HG03280 (cell line): Measurements from ENCODE around the gene ZNF687.
A peak's percentile ranks its signal among the peaks of the same experiment; 100 is the strongest.

ENCODE experiments used
- ATAC-seq: cut with Tn5 transposase; IDR thresholded peaks from one replicate; pipeline ENCODE4 v1.9.1; 2021; ENCODE audit warnings: mild to moderate bottlenecking, moderate library complexity; ENCODE audit not compliant: unreplicated experiment

The ZNF687 gene, protein sequence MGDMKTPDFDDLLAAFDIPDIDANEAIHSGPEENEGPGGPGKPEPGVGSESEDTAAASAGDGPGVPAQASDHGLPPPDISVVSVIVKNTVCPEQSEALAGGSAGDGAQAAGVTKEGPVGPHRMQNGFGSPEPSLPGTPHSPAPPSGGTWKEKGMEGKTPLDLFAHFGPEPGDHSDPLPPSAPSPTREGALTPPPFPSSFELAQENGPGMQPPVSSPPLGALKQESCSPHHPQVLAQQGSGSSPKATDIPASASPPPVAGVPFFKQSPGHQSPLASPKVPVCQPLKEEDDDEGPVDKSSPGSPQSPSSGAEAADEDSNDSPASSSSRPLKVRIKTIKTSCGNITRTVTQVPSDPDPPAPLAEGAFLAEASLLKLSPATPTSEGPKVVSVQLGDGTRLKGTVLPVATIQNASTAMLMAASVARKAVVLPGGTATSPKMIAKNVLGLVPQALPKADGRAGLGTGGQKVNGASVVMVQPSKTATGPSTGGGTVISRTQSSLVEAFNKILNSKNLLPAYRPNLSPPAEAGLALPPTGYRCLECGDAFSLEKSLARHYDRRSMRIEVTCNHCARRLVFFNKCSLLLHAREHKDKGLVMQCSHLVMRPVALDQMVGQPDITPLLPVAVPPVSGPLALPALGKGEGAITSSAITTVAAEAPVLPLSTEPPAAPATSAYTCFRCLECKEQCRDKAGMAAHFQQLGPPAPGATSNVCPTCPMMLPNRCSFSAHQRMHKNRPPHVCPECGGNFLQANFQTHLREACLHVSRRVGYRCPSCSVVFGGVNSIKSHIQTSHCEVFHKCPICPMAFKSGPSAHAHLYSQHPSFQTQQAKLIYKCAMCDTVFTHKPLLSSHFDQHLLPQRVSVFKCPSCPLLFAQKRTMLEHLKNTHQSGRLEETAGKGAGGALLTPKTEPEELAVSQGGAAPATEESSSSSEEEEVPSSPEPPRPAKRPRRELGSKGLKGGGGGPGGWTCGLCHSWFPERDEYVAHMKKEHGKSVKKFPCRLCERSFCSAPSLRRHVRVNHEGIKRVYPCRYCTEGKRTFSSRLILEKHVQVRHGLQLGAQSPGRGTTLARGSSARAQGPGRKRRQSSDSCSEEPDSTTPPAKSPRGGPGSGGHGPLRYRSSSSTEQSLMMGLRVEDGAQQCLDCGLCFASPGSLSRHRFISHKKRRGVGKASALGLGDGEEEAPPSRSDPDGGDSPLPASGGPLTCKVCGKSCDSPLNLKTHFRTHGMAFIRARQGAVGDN

DNA sequence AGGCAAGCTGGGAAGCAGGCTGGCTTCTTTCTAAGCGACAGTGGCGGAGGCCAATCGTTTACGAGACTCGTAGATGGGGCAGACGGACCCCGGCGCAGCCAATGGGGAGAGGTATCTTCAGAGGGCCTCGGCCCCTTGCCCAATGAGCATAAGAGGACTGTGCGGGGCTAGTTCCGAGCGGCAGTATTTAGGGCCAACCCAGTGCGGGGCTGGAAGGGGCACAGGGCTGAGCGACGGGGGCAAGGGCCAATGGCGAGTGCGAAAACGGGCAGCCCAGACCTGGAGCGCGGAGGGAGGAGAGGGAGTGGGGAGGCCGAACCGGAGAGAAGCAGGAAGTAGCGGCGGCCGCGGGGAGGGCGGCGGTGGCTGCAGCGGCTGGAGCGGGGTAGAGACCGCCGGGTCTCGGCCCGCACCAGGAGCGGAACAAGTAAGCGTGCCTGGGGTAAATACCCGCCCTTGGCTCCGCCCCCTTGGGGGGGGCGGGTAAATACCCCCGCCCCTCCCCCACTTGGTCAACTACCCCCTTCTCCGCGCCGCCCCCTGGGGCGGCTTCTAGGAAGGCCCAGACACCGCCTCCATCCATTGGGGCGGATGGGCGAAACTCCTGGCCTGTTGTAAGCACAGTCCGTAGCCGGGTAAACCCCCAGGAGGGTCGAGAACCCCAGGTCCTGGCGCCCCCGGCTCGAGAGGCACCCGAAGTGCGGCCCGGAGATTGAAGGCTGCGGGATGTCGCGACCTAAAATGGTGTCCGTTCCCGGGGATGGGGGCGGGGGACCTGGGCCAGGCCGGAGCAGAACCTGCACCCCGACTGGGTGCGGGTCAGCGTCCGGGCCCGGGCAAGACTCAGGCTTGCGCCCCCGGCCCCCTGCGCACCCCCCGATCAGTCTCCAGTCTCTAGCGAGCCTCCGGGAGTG is at the start of gene ZNF687:
Gene ZNF687, plus strand, starts transcription at position 331 of the 914 bp plus-strand sequence. CDS start 3,993 bp downstream, outside the sequence.
- peak; percentile 86 for ATAC-seq

DNA sequence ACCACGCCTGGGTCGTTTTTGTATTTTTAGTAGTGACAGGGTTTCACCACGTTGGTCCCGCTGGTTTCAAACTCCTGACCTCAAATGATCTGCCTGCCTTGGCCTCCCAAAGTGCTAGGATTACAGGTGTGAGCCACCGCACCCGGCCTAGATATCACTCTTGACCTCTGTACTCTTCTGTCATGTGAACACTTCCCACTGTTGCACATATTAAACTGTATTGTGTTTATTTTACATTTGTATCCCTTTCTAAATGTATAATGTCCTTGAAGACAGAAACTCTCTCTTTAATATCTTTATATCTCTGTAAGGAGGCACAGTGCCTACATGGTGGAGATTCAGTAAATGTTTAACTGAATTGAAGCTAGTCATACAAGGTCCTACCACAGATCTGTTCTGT is 46.9 kb upstream of the ZNF687 start:
- ATAC-seq = no peak

DNA sequence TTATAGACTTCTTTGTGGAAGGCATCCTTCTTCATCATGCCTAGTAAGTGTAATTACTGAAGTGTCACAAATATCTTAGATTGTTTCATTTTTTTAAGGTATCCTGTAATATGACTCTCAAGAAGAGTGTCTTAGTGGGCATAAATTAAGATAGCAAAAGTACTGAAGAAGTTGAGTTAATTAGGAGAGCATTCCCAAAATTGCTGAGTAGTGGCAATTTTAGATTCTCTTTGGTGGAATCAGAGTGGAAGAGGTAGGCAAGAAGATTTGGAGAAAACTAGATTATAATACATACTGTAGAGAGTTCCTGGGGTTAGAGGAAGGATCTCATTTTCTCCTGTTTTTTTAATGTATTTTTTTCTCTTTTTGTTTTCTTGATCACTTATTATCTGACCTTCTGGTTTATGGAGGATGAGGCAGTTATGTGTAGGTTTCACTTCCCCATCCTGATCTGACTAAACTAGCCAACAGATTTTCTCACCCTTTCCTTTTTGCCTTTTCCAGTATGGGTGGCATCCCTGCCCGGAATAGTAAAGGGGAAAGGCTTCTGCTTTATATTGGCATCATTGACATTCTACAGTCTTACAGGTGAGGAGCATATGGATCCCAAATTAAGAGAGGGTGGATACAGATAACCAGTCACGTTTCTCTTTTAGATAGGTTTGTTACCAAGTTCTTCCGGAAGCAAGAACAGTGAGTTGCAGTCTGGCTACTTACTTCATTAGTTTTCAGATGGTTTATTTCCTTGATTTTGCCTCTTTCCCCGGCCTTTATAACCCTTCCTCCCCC is 44.2 kb upstream of the ZNF687 start:
- ATAC-seq = no peak

DNA sequence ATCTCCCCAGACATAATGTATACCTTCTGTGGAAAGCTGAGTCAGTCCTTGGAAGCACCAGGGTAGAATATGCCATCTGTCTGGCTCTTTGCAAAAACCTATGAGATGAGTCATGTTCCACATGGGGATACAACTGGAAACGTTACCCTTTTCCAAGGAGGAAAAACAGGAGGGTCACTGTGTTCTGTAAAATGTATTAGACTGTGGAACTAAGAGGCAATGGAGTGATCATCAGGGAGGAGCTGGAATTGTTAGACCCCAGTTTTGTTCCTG is 43.7 kb upstream of the ZNF687 start:
- ATAC-seq = no peak

DNA sequence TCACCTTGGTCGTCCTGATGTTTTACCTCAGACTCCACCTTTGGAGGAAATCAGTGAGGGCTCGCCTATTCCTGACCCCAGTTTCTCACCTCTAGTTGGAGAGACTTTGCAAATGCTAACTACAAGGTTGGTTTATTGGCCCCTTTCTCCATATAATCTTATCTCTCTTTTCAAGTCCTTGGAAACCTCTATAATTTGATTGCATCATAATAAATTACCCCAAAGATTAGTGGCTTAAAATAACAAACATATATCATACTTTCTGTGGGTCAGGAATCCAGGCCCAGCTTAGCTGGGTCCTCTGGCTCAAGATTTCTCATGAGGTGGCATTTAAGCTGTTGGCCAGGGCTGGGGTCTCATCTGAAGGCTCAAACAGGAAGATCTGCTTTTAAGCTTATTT is 39.7 kb upstream of the ZNF687 start:
- no peak for ATAC-seq

DNA sequence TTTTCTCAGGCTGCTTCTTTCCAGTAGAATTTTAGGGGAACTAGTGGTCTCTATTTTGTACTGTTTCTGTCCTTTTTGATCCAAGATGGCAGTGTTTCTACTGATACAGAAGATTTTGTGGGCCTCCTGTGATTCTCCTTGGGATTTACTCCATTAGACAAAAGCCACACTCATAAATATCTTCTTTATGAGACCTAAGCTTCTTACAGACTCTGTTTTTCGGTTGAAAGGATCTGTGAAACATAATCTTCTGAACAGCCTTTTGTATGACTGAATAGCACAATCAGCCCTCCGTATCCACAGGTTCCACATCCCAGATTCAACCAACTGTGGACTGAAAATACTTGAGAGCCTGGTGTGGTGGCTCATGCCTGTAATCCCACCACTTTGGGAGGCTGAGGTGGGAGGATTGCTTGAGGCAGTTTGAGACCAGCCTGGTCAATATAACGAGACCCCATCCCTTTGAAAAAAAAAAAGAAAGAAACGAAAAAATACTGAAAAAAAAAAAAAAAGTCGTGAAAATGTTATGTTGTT is 38.3 kb upstream of the ZNF687 start:
- ATAC-seq = no peak

DNA sequence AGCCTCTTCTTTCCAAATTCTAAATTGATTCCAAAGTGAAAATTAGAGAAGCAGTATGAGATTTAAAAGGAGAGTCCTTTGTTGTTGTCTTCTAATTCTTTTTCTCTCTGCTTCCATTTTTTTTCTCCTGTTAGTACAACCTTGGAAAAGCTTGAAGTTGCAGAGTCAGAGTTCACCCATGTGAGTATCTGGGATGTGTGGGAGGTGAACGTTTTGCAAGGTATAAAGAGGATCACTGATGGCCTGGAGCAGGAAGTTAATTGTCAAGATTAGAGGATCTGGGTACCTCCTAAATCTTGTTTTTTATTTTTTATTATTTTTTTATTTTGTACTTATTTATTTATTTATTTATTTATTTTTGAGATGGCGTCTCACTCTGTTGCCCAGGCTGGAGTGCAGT is 35.3 kb upstream of the ZNF687 start:
- no peak for ATAC-seq

DNA sequence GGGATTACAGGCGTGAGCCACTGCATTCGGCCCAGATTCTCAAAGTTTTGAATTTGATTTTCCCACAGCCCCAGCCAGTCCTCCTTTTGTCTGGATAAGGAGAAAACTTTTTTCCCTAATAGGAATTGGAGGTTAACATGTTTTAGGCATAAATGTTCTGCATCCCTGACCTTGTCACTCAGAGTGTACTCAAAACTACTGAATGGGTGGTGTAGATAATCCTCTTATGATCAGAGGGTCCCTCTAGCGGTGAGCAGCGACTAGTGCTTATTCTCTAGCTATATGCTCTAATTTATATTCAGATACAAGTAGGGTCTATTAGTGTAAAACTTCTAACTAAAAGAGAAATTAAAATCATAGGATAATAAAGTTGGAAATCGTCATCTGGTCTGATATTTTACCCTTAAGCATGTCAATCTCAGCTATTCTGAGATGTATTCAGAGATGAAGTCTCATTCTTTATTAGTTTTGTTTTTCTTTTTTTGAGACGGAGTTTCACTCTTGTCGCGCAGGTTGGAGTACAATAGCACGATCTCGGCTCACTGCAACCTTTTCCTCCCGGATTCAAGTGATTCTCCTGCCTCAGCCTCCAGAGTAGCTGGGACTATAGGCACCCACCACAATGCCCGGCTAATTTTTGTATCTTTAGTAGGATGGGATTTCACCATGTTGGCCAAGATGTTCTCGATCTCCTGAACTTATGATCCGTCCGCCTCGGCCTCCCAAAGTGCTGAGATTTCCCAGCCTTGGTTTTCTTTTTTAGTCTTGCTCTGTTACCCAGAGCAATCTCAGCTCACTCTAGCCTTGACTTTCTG is 30.2 kb upstream of the ZNF687 start:
- no peak for ATAC-seq

DNA sequence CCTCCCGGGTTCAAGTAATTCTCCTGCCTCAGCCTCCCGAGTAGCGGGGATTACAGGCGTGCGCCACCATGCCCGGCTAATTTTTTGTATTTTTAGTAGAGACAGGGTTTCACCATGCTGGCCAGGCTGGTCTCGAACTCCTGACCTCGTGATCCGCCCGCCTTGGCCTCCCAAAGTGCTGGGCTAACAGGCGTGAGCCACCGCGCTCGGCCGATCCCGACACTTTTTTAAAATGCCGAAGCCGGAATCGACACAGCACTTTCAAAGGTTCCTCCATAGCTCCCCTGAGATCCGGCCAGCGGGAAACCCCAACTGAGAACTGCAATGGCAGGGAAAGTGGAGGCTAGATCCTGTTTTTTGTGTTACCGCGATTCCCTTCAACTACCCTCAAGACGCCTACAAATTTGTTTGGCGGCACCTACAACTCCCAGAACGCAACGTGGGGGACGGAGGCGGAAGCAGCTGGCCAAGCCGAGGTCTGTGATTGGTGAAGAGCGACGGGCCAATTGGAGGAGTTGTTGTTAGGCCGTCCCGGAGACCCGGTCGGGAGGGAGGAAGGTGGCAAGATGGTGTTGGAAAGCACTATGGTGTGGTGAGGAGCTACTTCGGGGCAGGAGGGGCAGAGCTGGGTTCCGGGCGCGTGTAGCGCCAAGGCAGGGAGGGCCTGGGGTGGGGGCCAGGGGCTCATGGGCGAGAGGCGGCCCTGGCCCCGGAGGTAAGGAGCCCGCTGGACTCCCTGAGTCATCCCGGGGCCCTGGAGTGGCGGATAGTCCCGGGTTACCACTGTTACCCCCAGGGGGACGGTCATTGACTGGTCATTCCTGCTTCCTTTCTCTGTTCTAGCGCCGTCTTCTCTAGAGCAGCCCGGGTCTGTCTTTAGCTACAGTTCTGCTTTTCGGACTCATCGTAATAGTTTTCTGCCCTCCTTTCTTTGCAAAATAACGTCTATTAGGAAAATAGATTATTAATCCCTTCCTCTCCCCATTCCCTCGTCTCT is 27.6 kb upstream of the ZNF687 start, which contains the start of gene PSMD4:
Gene PSMD4, plus strand, starts transcription at position 518 of the 997 bp plus-strand sequence. Its CDS starts 49 bp downstream, at position 567.
- peak; percentile 86 for ATAC-seq

DNA sequence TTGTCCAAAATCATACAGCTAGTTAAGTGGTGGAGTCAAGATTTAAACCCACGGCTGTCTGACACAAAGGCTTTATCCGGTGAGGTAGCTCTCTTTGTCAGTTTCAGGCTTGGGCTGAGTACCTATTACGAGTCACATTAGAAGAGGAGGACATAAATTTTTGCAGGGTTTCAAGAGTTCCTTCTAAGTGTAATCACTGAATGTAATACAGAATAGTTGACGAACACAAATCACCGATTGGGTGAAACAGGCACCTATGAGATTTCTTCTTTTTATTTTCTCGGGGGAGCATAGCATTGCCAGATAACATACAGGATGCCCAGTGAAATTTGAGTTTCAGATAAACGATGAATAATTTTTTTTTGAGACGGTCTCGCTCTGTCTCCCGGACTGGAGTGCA is 26.7 kb upstream of the ZNF687 start:
- ATAC-seq = no peak

DNA sequence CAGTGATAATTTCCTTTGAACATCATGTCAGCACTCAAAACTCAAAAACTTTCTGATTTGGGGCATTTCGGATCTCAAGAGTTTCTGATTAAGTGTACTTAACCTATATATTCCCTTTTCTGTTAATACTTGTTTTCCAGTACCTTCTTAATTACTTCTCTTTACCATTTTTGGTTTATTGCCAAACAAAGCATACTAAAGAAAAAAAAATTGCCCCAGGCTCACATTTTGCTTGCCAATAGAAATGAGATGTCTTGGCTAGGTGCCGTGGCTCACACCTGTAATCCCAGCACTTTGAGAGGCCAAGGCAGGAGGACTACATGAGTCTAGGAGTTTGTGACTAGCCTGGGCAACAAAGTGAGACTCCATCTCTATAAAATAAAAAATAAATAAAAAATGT is 22.7 kb upstream of the ZNF687 start:
- ATAC-seq = no peak

DNA sequence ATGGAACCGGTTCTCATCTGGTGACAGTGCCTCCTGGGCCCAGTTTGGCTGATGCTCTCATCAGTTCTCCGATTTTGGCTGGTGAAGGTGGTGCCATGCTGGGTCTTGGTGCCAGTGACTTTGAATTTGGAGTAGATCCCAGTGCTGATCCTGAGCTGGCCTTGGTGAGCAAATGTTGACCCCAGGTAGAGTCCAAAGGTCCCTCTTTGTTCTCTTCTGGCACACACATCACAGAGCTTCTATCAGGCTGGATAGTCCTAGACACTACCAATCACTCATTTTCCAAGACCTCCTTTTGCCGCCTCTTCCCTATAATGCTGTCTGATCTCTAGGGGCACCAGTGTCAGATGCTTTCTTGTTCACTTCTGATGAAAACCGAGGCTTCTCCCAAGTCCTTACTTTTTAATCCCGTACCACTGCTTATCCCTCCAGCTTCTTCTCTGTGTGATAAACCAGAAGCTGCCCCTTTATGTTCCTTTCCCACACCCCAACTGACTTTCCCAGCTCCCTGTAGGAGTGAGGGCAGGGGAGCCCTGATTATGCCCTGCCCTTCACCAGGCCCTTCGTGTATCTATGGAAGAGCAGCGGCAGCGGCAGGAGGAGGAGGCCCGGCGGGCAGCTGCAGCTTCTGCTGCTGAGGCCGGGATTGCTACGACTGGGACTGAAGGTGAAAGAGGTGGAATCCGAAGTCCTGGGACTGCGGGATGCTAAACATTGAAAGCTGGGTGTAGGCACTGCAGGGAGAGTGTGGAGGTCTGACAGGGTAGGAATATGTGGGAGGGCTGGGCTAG is 16.5 kb upstream of the ZNF687 start:
- no peak for ATAC-seq

DNA sequence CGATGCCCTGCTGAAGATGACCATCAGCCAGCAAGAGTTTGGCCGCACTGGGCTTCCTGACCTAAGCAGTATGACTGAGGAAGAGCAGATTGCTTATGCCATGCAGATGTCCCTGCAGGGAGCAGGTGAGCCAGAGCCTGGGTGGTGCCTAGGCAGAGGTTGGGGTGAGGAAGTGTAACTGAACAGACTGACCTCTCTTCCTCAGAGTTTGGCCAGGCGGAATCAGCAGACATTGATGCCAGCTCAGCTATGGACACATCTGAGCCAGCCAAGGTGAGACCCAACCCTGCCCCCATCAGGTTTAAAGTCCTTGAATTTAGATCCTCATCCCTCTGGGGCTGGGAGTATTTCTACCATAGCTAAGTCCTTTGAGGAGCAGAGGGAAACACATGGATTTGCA is 15.8 kb upstream of the ZNF687 start:
- ATAC-seq = no peak

DNA sequence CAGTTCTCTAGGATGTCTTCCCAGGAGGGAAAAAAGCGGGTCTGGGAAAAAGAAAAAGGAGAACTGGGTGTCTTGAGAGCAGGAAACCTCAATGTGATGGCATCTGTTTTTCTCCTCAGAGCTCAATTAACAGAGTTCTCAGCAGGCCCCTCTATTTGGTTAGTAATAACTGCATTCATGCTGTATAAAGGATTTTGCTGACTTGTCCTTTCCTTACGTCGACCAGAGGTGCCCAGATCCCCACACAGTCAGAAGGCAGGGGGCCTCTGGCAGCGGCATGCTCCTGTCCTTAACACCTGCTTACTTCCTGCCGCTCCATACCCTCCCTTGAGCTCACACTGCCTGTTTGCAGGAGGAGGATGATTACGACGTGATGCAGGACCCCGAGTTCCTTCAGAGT is 15.3 kb upstream of the ZNF687 start:
- no peak for ATAC-seq

DNA sequence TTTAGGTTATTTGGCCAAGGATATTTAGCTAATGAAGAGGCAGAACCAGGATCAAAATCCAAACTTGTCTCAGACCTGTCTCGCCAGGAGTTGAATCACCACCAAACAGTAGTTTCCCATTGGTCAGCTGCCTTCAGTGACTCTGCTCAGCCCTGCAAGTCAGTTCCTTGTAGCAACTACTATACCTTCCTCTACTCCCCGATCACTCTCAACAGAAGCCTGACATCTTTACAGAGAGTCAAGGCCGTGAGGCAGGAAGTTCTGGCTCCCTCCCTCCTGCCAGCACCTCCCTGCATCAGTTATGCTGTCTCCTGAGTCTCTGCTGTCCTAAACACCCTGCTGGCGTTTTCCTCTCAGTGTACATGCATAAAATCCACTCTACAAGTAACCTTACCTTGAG is 14.3 kb upstream of the ZNF687 start:
- ATAC-seq = no peak

DNA sequence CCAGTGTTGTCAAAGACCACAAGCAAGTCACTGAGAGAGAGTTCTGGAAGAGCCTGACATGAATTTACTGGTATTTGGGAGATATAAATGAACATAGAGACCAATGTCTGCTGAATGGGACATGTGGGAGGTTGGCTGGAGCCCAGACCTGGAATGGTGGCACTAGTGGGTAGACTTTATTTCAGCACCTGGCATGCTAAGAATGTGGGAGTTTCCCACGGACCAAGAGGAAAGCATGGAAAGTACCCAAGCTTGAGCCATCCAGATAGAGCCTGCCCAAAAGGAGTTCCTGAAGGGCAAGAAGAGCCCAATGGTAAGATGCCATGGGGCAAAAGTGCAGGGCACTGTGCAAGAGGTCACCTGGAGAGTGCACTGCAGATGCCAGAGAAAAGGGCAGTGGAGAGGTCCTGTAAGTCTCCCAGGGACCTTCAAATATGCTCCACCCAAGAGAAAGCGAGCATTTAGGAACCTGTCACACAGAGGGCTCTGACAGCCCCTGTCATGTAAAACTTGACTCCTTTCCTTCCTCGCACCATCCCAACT is 8.1 kb upstream of the ZNF687 start:
- no peak for ATAC-seq
